Parathyroid adenoma (tissue), 2 donors: ENCODE results near the gene MCC.

Experiments
- H2AFZ ChIP-seq: fragments of 300-600 bp; sonication (generic); one replicate; pipeline ENCODE4 v1.7.0; 2017; ENCODE audit warnings: antibody characterized with exemption, mild to moderate bottlenecking
- H3K27ac ChIP-seq: fragments of 300-600 bp; sonication (generic); one replicate; pipeline ENCODE4 v1.7.0; 2017
- H3K27me3 ChIP-seq: fragments of 300-600 bp; sonication (generic); one replicate; pipeline ENCODE4 v1.7.0; 2017; ENCODE audit warnings: low read length; ENCODE audit not compliant: control insufficient read depth, insufficient read depth
- H3K36me3 ChIP-seq: fragments of 300-600 bp; sonication (generic); one replicate; pipeline ENCODE4 v1.7.0; 2017; ENCODE audit warnings: low read length; ENCODE audit not compliant: control insufficient read depth, insufficient read depth
- H3K4me1 ChIP-seq: fragments of 300-600 bp; sonication (generic); one replicate; pipeline ENCODE4 v1.7.0; 2017; ENCODE audit warnings: control low read depth
- H3K4me2 ChIP-seq: fragments of 300-600 bp; sonication (generic); one replicate; pipeline ENCODE4 v1.7.0; 2017; ENCODE audit warnings: low read length
- H3K4me3 ChIP-seq: fragments of 300-600 bp; sonication (generic); one replicate; pipeline ENCODE4 v1.7.0; 2017; ENCODE audit warnings: low read depth, low read length
- H3K79me2 ChIP-seq: fragments of 300-600 bp; sonication (generic); one replicate; pipeline ENCODE4 v1.7.0; 2017; ENCODE audit warnings: control low read depth
- H3K9ac ChIP-seq: fragments of 300-600 bp; sonication (generic); one replicate; pipeline ENCODE4 v1.7.0; 2017; ENCODE audit warnings: mild to moderate bottlenecking
- H3K9me3 ChIP-seq: fragments of 300-600 bp; sonication (generic); one replicate; pipeline ENCODE4 v1.7.0; 2017; ENCODE audit warnings: low read length; ENCODE audit not compliant: control insufficient read depth
- TF ChIP-seq, protein P1 (sequence below): fragments of 300-600 bp; sonication (generic); IDR thresholded peaks from one replicate; pipeline ENCODE4 v1.7.0; 2017; ENCODE audit warnings: antibody characterized with exemption, mild to moderate bottlenecking
- donor health status: primary hyperparathyroidism.

MCC gene

GRCh38 chr5:113232221-113232620 lies 256.0 kb downstream of the MCC start:
- Histone ChIP-seq H2AFZ (no peak overlapping the region), H3K27ac (peak overlapping the region; percentile 3), H3K36me3 (no peaks in the 10 kb centered on the region), H3K9ac (no peak overlapping the region), H3K9me3 (no peaks in the 10 kb centered on the region), H3K4me3 (no peak overlapping the region), H3K79me2 (peaks cover 82% of the 10 kb centered on the region), H3K4me1 (peaks cover 58% of the 10 kb centered on the region), H3K4me2 (peak overlapping the region; percentile 32), H3K27me3 (no peaks in the 10 kb centered on the region)
- TF ChIP-seq, protein P1, sequence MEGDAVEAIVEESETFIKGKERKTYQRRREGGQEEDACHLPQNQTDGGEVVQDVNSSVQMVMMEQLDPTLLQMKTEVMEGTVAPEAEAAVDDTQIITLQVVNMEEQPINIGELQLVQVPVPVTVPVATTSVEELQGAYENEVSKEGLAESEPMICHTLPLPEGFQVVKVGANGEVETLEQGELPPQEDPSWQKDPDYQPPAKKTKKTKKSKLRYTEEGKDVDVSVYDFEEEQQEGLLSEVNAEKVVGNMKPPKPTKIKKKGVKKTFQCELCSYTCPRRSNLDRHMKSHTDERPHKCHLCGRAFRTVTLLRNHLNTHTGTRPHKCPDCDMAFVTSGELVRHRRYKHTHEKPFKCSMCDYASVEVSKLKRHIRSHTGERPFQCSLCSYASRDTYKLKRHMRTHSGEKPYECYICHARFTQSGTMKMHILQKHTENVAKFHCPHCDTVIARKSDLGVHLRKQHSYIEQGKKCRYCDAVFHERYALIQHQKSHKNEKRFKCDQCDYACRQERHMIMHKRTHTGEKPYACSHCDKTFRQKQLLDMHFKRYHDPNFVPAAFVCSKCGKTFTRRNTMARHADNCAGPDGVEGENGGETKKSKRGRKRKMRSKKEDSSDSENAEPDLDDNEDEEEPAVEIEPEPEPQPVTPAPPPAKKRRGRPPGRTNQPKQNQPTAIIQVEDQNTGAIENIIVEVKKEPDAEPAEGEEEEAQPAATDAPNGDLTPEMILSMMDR = no peak

DNA sequence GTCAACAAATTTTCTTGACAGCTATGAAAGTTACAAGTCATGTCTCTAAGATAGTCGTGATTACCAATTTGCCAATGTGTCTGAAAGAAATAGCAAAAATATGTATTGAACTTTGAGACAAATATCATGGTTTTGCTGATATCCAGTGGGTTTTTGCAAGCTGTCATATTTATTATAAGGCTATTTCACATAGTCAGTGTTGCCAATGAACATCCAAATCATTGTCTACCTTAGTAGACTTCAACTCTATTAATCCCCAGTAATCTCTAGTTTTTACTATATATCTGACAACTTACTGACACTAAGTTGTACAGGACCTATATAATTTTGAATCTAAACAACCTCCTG lies 256.6 kb downstream of the MCC start:
- peak overlapping the region; percentile 22 for H3K27ac ChIP-seq
- H2AFZ ChIP-seq = no peak overlapping the region
- no peaks in the 10 kb centered on the region for H3K27me3 ChIP-seq
- no peak overlapping the region for H3K4me3 ChIP-seq
- H3K36me3 ChIP-seq = no peaks in the 10 kb centered on the region
- no peak overlapping the region for H3K4me2 ChIP-seq
- peaks cover 58% of the 10 kb centered on the region for H3K4me1 ChIP-seq
- no peak overlapping the region for H3K9ac ChIP-seq
- TF ChIP-seq, protein P1 = no peak
- peaks cover 83% of the 10 kb centered on the region for H3K79me2 ChIP-seq
- H3K9me3 ChIP-seq = no peaks in the 10 kb centered on the region

DNA sequence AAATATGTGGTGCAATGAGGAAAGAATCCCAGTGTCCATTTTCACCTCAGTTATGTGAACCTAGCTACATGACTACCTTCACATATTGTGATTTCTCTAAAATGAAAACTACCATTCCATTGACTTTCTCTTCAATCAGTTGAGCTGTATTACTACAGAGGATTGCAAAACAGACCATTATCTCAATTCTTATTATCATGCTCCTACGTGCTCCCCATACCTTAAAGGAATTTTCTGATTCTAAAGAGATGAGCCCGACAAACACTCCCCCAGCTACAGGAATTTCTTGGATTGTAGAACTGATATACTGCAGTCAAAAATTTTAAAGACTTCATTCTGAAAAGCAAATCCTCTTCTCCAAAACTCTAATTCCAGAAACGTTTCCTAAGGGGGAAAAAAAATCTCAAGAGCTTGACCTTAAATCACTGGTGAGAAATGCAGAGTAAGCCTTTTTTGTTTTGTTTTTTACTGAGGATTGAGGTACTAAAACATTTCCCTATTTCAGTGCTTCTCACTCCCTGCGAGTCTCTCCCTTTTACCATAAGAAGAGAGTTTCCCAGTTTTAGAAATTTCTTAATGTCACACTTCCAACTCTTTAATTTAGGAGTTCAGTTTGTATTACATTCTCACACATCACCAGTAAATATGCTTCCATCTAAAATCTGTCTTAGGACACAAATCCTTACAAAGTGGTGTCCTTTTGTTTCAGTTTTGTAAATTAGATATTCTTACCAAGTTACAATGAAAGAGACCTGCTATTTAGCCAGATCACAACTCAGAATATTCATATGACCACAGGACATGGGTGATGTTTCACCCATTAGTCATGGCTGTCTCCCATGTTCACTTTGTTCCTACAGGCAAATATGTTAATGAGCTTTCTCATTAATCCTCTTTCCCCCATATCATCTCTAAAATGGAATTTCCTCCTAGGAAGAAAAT lies 257.3 kb downstream of the MCC start:
- Histone ChIP-seq H3K4me3 (peak overlapping the region; percentile 2), H3K79me2 (peaks cover 80% of the 10 kb centered on the region), H3K9ac (no peak overlapping the region), H3K27ac (peak overlapping the region; percentile 25), H2AFZ (no peak overlapping the region), H3K9me3 (no peaks in the 10 kb centered on the region), H3K36me3 (no peaks in the 10 kb centered on the region), H3K27me3 (no peaks in the 10 kb centered on the region), H3K4me2 (peak overlapping the region; percentile 40), H3K4me1 (peaks cover 62% of the 10 kb centered on the region)
- TF ChIP-seq, protein P1 = no peak

- H2AFZ ChIP-seq = no peak overlapping the region
- no peaks in the 10 kb centered on the region for H3K36me3 ChIP-seq
- no peaks in the 10 kb centered on the region for H3K27me3 ChIP-seq
- H3K79me2 ChIP-seq = peaks cover 81% of the 10 kb centered on the region
- H3K9me3 ChIP-seq = no peaks in the 10 kb centered on the region
- no peak overlapping the region for H3K4me3 ChIP-seq
- no peak overlapping the region for H3K9ac ChIP-seq
- no peak overlapping the region for H3K4me2 ChIP-seq
- H3K27ac ChIP-seq = no peak overlapping the region
- TF ChIP-seq, protein P1 = no peak
- H3K4me1 ChIP-seq = peaks cover 72% of the 10 kb centered on the region
Observed at GRCh38 chr5:113227798-113228197, 260.5 kb downstream of the MCC start.
